GM21381 (cell line): ENCODE results near the gene CRKL.
"Not testable (repeated sequence)": the region's sequence is repeated elsewhere in the genome, so short reads cannot be mapped to it uniquely, and the experiment has no call there.

ENCODE experiments used
- ATAC-seq: cut with Tn5 transposase; IDR thresholded peaks from one replicate; pipeline ENCODE4 v1.9.1; 2021; ENCODE audit warnings: mild to moderate bottlenecking, moderate library complexity; ENCODE audit not compliant: unreplicated experiment

CRKL gene

DNA sequence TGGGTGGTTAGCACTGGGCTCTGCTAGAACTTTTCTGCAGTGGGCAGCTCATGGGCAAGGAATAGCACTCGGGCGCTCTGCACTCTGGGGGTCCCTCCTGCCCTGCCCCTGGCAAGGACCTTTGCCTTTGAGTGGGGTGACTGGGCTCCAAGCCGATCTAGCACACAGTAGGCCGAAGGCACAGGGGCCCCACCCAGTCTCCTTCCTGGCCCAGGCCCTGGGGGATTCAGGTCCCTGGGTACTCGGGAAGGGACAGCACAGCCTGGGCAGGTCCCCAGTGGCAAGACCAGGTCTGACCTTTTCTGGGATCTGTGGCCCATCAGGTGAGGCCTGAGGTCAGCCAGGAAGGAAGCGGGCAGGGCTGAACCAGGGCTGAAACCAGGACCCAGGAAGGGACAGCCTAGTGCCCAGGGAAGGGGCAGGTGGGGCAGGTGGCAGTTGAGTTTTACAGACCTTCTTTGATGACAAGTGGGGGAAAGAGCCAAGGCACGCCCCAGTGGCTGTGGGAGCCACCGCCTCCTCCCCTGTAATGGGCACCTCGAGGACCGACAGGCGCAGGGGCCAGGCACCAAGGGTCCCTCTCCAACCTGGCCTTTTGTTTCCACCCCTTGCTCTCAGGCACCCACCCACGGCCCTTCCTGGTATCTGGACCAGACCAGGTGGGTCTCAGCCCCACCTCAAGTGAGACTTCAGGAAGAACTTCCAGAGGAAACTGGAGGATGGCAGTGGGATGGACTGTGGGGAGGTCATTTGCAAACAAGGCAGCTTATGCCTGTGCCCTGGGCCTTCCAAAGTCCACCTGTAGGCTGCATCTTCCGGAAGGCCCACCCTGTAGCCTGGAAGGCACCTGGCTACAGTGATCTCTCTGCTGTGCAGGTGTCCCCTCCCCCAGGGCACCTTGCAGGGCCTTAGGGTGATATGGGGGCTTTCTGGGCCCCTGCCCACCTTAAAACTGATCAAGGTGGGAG is 49.0 kb downstream of the CRKL start:
- ATAC-seq, result no peak

DNA sequence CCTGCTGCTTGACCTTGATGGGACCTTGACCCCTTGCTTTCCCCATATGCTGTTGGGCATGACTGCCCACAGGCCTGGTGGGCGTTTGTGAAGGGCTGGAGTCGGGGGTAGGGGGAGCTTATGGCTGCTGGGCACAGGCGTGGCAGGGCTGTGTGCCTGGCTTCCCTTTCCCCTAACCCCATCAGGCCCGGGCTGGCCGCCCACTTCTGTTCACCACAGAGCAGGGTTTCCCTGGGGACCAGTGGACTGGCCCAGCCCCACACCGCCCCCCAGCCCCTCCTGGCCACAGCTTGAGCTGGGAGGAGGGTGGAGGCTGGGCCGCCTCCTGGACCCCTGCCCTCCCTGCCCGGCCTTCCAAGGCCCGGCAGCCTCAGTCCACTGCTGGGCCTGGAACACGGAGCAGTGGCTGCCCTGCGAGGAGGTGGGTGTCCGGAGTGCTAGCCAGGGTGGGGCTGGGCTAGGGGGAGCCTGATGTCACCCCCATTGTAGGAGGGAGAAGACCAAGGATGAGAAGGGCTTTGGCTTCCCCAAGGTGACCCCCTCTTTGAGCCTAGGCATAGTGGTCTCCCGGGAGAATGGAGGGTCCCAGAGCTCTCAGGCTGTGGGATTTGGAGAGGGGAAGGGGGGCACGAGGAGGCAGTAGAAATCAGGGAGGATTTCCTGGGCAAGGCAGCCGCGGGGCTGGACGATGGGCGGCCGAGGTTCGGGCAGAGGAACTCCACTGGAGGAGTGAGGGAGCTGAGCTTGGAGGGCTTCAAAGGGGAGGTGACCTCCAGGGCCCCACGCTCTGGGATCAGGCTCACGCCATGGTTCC is 49.9 kb downstream of the CRKL start, which contains the start of gene AIFM3:
AIFM3 (plus strand) TSS at position 373 of the 814 bp plus-strand sequence. CDS start 690 bp downstream, outside the sequence.
- no peak for ATAC-seq

DNA sequence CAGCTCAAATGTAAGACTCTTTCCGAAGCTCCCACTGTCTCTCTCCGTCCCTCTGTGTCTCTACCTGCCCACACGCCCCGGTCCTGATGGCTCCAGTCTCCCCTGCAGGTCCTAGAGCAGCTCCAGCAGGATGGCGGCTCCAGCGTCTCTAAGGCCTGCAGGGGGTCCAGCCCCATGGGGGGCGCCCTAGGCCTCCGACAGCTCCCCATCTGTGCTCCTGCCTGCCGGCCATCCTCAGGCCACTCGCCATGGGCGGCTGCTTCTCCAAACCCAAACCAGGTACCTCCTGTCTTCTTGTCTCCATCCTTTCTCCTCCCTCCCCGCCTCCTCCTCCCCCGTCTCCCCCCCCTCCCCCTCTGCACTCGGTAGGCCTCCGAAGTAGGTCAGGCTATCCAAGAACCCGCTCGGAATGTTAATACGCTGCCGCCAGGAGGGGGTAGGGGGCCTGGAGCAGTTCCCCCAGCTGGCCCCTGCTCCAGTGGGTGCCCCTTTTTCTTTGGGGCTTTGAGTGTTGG is 50.5 kb downstream of the CRKL start:
- no peak for ATAC-seq

DNA sequence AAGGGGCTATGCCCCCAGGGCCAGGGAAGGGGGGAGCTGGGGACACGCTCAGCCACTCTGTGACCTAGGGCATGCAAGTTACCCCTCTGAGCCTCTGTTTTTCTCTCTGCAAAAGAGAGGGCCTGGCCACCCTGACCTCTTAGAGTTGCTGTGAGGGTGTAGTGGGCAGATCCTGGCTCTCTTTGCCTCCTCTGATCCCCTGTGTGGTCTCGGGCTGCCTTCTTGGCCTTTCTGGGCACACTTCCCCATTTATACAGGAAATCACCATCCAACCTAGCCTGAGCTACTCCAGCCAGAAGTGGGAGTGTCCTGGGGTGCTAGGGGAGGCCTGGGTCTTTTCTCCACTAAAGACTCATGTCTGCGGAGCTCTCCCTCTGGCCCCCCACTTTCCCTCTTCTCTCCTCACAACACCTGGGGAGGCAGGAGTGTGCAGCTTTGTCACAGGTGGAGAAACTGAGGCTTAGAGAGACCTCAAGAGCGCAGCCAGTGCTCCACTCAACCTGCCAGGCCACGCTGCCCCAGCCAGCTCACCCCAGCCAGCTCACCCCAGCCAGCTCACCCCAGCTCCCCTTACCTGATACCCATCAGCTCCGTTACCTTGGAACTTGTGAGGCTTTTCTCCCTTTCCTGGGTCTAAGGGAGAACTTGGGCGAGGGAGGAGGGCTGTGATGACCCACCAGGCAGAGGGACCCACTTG is 51.2 kb downstream of the CRKL start:
- ATAC-seq, result no peak

DNA sequence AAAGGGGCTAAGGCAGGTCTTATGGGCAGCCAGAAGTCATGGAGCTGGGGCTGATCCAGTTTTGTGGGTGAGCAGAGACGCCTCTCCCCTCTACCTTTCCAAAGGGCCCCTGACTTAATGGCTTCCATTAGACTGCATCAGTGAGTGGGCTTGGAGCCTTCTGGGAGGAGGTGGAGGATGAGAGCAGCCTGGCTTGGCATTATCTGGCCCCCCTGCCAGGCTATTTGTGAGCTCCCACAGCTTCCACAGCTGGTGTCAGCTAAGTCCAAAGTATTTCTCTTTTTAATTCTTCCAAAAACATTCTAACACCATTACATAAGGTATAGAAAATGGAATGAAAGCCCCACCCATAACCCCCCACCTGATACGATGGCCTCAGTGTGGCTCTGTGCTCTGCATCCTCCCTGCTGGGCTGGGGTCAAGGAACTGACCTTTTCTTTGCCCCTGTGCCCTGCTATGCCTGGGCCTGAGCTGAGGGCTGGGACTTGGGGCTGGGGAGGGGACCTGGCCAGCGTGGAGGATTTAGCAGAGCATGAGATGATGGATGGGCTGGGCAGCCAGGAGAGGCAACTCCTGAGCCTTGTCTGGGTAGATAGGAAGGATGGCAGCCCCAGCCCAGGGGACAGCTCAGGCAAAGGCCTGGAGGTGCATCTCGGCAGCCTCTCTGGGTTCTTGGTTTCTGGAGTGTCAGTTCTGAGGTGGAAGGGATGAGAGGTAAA is 53.9 kb downstream of the CRKL start:
- no peak for ATAC-seq

DNA sequence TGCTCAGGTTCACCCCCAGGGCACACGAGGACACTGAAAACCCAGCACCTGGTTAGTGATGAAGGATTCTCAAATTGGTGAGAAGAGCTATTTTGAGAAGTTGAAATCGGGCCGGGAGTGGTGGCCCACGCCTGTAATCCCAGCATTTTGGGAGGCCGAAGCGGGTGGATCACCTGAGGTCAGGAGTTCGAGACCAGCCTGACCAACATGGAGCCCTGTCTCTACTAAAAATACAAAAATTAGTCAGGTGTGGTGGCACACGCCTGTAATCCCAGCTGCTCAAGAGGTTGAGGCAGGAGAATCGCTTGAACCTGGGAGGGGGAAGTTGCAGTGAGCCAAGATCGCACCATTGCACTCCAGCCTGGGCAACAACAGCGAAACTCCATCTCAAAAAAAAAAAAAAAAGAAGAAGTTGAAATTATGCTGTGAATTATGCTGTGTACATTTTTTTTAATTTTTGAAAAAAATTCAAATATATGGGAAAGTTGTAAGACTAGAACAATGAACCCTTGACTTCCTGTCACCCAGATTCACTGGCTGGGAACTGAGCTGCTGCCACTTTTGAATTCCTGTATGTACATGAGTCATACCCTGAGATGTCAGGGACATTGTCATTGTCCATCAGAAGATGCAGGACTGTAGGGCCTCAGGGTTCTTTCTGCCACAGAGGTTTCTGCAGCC is 54.9 kb downstream of the CRKL start:
- ATAC-seq, result not testable (repeated sequence)

DNA sequence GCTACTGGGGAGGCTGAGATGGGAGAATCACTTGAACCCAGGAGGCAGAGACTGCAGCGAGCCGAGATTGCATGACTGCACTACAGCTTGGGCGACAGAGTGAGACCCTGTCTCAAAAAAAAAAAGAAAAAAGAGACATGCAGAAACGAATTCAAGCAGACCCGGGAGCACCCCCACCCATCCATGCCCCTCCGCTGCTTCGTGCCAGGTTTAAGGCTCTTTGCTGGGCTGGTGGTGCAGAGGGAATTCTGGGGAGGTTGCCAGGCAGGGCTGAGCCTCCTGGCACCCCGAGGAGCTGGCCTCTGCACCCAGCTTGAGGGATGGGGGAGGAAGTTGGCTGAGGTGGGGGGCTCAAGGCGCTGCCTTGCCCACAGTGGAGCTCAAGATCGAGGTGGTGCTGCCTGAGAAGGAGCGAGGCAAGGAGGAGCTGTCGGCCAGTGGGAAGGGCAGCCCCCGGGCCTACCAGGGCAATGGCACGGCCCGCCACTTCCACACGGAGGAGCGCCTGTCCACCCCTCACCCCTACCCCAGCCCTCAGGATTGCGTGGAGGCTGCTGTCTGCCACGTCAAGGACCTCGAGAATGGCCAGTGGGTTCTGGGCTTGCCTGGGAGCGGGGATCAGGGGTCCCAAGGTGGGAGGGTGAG is 55.8 kb downstream of the CRKL start:
- ATAC-seq, result no peak

DNA sequence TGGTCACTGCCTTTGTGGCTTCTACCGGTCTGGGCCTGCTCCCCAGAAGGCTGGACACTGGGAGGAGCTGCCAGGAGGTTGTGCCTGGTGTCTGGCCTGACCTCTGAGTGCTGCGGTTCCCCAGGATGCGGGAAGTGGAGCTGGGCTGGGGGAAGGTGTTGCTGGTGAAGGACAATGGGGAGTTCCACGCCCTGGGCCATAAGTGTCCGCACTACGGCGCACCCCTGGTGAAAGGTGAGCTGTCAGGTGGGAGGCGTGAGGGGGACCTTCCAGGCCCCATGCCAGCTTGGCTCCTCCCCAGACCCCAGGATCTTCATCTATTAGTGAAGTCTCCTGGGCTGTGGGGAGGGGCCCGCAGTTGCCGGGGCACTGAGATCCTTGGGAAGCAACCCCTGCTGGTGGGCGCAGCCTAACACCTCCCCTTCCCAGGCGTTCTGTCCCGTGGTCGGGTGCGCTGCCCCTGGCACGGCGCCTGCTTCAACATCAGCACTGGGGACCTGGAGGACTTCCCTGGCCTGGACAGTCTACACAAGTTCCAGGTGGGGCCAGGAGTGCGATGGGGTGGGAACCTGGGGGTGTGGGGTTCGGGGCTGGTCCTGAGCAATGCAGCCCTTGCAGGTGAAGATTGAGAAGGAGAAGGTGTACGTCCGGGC is 56.6 kb downstream of the CRKL start:
- ATAC-seq, result no peak

DNA sequence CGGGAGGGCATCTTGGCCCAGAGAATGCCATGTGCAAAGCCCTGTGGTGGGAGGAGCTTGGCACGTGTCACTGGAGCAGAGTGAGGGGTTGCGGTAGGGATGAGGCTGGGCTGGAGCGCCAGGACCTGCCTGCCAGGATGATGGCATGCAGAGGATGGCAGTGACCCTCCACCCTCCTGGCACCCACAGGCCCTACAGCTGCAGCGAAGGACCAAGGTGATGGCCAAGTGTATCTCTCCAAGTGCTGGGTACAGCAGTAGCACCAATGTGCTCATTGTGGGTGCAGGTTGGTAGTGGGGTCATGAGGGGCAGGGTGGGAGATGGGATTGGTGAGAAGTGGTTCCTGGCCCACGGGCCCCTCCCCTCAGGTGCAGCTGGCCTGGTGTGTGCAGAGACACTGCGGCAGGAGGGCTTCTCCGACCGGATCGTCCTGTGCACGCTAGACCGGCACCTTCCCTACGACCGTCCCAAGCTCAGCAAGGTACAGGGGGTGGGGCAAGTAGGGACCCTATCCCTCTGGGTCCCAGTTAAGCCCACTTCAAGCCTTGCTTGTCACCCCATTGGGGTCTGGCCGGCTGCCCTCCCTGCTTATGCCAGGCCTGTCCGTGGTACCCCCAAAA is 57.2 kb downstream of the CRKL start:
- no peak for ATAC-seq

DNA sequence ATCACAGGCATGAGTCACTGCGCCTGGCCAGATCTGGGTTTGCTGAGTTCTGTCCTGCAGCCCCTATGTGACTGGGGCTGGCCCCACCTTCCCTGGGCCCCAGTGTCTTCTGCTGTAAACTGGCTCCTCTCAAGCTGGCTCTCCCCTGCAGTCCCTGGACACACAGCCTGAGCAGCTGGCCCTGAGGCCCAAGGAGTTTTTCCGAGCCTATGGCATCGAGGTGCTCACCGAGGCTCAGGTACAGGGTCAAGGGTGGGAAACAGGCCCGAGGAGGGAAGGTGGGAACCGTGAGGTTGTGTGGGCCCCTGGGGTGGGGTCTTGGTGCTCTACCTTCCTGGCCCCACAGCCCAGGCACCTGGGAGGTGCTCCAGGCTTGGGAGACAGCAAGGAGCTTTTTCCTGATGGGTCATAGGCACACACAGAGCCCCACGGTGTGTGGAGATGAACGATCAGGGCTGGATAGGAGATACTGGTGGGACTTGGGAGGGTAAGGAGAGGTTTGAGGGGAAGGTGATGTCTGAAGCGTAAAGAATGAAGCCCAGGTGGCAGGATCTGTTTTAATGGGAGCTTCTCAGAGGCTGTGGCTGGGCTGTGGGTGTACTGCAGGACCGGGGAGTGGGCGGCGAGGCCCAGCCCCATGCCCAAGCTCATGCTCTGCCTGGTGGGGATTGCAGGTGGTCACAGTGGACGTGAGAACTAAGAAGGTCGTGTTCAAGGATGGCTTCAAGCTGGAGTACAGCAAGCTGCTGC is 58.5 kb downstream of the CRKL start:
- ATAC-seq, result no peak

DNA sequence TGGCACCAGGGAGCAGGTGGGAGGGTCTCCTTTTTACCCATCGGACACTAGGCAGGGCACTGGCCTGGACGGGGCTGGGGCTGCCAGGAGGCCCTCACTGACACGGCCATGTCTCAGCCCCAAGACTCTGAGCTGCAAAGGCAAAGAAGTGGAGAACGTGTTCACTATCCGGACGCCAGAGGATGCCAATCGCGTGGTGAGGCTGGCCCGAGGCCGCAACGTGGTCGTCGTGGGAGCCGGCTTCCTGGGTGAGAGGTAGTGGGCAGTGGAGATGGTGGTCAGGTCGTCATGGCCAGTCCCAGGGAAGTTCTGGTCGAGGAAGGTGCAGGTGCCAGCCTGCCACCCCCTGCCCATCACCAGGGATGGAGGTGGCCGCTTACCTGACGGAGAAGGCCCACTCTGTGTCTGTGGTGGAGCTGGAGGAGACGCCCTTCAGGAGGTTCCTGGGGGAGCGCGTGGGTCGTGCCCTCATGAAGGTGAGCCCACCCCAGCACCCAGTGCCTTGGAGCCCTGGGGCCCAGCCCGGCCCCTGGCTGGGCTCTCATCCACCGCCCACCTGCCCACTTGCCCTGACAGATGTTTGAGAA is 59.2 kb downstream of the CRKL start:
- no peak for ATAC-seq

DNA sequence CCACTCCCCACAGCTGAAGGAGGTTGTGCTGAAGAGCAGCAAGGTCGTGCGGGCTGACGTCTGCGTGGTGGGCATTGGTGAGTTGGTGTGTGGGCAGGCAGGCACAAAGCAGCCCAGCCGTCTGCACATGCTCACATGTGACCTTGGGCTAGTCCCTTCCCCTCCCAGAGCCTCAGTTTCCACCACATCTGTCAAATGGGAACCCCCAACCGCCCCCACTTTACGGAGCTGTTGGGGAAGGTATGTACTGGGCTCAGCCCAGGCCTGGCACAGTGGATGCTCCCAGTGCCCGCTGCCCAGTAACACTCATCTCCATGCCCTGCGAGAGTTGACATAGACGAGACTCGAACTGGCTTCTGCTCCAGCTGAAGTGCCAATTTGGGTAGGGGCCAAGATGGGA is 59.8 kb downstream of the CRKL start:
- no peak for ATAC-seq

DNA sequence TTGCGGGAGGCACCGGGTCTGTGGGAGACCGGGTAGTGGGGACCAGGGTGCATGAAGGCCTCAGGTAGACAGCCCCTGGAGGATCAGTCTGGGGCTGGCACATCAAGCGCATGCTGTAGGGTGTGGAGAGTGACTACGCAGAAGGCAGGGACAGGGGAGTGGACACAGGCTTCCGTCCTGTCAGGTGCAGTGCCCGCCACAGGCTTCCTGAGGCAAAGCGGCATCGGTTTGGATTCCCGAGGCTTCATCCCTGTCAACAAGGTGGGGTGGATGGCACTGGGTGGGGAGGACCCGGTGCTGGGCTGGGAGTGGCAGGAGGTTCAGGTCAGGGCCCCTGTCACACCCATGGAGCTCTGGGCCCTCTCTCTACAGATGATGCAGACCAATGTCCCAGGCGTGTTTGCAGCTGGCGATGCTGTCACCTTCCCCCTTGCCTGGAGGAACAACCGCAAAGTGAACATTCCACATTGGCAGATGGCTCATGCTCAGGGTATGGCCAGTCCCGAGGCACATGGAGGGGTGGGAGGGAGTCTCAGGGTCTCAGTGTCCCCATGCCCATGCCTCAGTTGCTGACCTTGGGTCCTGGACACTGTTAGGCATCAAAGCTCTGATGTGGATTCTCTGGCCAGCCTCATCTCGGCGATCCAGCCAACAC is 60.4 kb downstream of the CRKL start:
- no peak for ATAC-seq

DNA sequence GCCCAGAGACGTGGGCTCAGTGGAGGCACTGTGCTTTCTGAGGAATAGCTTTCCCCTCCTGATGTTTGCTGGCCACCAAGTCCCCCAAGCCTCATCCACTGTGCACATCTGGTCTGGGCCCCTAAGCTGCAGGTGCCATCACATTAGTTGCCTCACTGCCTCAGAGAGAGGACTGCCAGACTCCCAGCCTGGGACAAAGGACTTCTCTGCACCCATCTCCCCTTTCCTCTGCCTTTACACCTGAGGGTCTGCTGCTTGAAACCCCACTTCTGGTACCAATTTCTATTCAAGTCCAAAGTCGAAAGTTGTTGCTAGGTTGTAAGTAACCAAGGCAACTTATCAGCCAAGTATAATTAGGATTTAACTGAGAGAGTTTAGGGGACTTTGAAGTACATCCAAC is 61.2 kb downstream of the CRKL start:
- no peak for ATAC-seq

DNA sequence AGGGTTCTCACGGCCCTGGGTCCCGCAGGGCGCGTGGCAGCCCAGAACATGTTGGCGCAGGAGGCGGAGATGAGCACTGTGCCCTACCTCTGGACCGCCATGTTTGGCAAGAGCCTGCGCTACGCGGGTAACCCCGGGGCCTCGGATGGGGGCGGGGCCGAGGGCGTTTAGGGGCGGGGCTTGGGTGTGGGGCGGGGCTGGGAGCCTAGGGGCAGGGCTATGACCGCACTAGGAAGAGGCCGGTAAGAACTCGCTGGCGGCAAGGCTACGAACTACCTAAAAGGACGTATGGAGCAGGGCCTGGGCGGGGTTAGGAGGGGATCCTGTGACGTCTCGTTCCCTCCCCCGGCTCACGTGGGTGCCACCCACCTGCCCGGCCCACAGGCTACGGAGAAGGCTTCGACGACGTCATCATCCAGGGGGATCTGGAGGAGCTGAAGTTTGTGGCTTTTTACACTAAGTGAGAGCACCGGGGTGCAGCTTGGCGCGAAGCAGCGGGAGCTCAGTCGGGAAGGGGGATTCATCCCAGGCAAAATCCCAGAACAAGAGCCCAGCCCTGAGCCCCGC is 62.1 kb downstream of the CRKL start:
- ATAC-seq, result no peak

DNA sequence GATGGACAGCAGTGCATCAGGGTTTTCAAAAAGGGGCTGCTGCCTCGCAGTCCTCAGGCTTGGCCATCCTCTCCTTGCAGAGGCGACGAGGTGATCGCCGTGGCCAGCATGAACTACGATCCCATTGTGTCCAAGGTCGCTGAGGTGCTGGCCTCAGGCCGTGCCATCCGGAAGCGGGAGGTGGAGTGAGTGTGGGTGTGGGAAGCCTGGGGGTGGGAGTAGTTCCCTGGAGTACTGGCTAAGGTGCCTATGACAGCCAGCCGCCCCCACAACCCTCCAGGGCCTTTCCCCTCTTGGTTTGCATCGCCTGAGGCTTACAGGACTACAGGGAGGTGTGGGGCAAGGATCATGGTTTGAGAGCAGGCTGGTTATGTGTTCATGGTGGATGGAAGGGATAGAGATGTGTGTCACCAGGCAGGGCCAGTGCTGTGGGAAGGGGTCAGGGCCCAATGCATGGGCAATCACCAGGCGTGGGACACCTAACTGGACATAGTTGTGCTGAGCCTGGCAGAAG is 62.8 kb downstream of the CRKL start:
- ATAC-seq, result no peak
